ENCODE results near the gene FAIM2. TPM values are rescaled to one million over a fixed set of nuclear protein-coding genes. Genes with fewer than 3 reads are reported as not detected.

The FAIM2 gene
- total and polyA plus RNA-seq, 7 experiments from 2014 or later = 0.22 to 0.85 TPM; not detected in 5

DNA sequence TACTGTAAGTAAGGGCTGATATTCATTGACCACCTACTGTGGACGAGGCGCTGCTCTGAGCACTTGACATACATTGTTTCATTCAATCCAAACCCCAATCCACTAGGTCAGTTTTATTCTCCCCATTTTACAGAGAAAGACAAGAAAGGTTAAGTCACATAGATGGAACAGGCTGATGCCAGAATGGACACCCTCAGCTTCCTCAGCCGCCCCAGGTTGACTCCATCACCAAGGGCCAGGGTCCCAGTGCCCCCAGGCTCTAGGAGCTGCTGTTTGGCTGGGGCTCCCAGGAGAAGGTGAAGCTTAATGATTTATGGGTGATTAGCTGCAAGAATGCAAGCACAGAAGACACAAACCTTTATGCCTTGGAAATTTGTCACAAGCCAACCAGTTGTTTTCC, 46.2 kb upstream of the FAIM2 start:
- Mint-ChIP-seq H3K4me3 (no peak overlapping the region), H3K36me3 (peaks cover 0 to 1% (median 0%) of the 10 kb centered on the region in 5 donors), H3K9me3 (no peaks in the 10 kb centered on the region), H3K27ac (no peak overlapping the region), H3K4me1 (peaks cover 8 to 16% (median 14%) of the 10 kb centered on the region in 7 donors), H3K27me3 (peaks cover 16 to 30% (median 23%) of the 10 kb centered on the region in 5 donors)
- Histone ChIP-seq H3K4me3 (ENCODE audit: low read length) (no peak overlapping the region), H3K27ac (ENCODE audit: low read depth, low read length) (no peak overlapping the region), H3K9me3 (ENCODE audit: control insufficient read depth in 2 of 3, low read length in 3 of 3) (no peaks in the 10 kb centered on the region), H3K27me3 (ENCODE audit: control insufficient read depth in 2 of 2, insufficient read depth in 2 of 2, low read length in 2 of 2) (no peaks in the 10 kb centered on the region), H3K4me1 (ENCODE audit: control insufficient read depth in 2 of 2, insufficient read depth in 2 of 2, low read length in 2 of 2) (no peaks in the 10 kb centered on the region), H3K36me3 (ENCODE audit: control insufficient read depth in 2 of 3, insufficient read depth in 3 of 3, low read length in 3 of 3) (no peaks in the 10 kb centered on the region)
- POLR2A ChIA-PET = no interaction called here
- intact Hi-C loops (cut with micrococcal nuclease) = no loop called here
- no peak for ATAC-seq
- CTCF ChIA-PET = interaction anchor here (1.1 kb wide), 1 partner anchor 82 kb away, joined by 4 read pairs; no protein-coding TSS in a partner anchor
- no peak for DNase-seq

DNA sequence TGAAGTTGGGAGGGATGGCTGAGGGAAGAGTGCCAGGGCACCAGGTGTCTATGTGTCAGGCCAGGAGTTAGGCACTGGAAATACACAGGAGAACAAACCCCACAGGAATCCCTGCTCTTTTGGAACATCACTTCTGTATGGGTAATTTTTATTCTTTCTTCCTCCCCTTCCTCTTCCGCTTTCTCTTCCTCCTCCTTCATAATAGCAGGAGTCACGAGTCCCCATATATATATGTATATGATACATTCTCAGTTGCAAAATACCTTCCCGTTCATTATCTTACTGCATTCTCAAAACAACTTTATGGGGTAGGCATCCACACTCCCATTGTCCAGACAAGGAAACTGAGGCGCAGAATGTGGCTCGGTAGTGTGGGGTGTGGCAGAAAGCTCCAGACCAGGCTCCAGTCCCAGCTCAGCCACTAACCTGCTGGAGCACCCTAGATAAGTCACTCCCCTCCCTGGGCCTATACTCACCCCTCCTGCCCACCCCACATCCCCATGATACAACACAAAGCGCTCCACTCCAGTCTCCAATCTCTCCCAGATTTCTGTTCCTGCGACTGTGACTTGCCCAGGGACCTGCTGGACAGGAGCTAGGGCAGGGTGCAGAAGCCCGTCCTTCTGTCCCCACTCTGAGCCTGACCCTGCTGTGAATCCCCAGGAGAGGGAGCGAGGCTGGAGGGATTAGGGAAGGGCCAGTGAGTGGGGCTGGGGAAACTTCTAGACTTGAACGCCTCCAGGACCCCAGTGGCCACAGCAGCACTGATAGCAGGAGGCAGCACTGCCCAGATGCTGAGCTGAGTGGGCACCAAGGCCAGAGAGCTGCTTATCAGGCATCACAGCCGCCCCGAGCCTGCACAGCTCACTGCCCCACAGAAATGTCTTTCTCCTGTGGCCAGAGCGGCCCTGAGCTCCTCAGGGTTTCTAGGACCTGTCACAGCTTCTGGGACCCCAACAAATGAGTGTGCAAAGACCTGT, 45.5 kb upstream of the FAIM2 start:
- no peak for ATAC-seq
- intact Hi-C loops (cut with micrococcal nuclease) = no loop called here
- H3K27ac Mint-ChIP-seq = no peak overlapping the region
- no peaks in the 10 kb centered on the region for H3K36me3 ChIP-seq (ENCODE audit: control insufficient read depth in 2 of 3, insufficient read depth in 3 of 3, low read length in 3 of 3)
- H3K4me1 ChIP-seq (ENCODE audit: control insufficient read depth in 2 of 2, insufficient read depth in 2 of 2, low read length in 2 of 2) = no peaks in the 10 kb centered on the region
- H3K4me1 Mint-ChIP-seq = peaks cover 7 to 16% (median 15%) of the 10 kb centered on the region in 7 donors
- H3K9me3 Mint-ChIP-seq = no peaks in the 10 kb centered on the region
- H3K9me3 ChIP-seq (ENCODE audit: control insufficient read depth in 2 of 3, low read length in 3 of 3) = no peaks in the 10 kb centered on the region
- no peak overlapping the region for H3K4me3 ChIP-seq (ENCODE audit: low read length)
- H3K4me3 Mint-ChIP-seq = no peak overlapping the region
- H3K36me3 Mint-ChIP-seq = peaks cover 0 to 1% (median 0%) of the 10 kb centered on the region in 5 donors
- H3K27me3 ChIP-seq (ENCODE audit: control insufficient read depth in 2 of 2, insufficient read depth in 2 of 2, low read length in 2 of 2) = no peaks in the 10 kb centered on the region
- H3K27me3 Mint-ChIP-seq = peaks cover 9 to 23% (median 16%) of the 10 kb centered on the region in 5 donors
- no peak overlapping the region for H3K27ac ChIP-seq (ENCODE audit: low read depth, low read length)
- ChIA-PET POLR2A (no interaction called here), CTCF (interaction anchor here (0.7 to 1.1 kb wide), 2 partner anchors 81 to 1905 kb away, joined by 4 to 5 read pairs; no protein-coding TSS in a partner anchor)
- DNase-seq = no peak

GRCh38 chr12:49947593-49948226, 44.0 kb upstream of the FAIM2 start:
- H3K27ac ChIP-seq (ENCODE audit: low read depth, low read length) = no peak overlapping the region
- ChIA-PET CTCF (interaction anchor here (0.6 to 1.1 kb wide), 2 partner anchors 10 to 21 kb away, joined by 4 read pairs; no protein-coding TSS in a partner anchor), POLR2A (no interaction called here)
- peaks cover 7 to 24% (median 15%) of the 10 kb centered on the region in 7 donors for H3K4me1 Mint-ChIP-seq
- DNase-seq (no peak), ATAC-seq (no peak)
- no peaks in the 10 kb centered on the region for H3K36me3 ChIP-seq (ENCODE audit: control insufficient read depth in 2 of 3, insufficient read depth in 3 of 3, low read length in 3 of 3)
- peaks cover 0 to 16% (median 7%) of the 10 kb centered on the region in 5 donors for H3K27me3 Mint-ChIP-seq
- peaks cover 0 to 1% (median 0%) of the 10 kb centered on the region in 5 donors for H3K36me3 Mint-ChIP-seq
- intact Hi-C loops (cut with micrococcal nuclease) = no loop called here
- H3K4me3 Mint-ChIP-seq = no peak overlapping the region
- no peak overlapping the region for H3K4me3 ChIP-seq (ENCODE audit: low read length)
- H3K4me1 ChIP-seq (ENCODE audit: control insufficient read depth in 2 of 2, insufficient read depth in 2 of 2, low read length in 2 of 2) = no peaks in the 10 kb centered on the region
- no peak overlapping the region for H3K27ac Mint-ChIP-seq
- no peaks in the 10 kb centered on the region for H3K27me3 ChIP-seq (ENCODE audit: control insufficient read depth in 2 of 2, insufficient read depth in 2 of 2, low read length in 2 of 2)
- no peaks in the 10 kb centered on the region for H3K9me3 Mint-ChIP-seq
- H3K9me3 ChIP-seq (ENCODE audit: control insufficient read depth in 2 of 3, low read length in 3 of 3) = no peaks in the 10 kb centered on the region

GRCh38 chr12:49946497-49946896, 42.8 kb upstream of the FAIM2 start:
- Histone ChIP-seq H3K27ac (ENCODE audit: low read depth, low read length) (no peak overlapping the region), H3K4me1 (ENCODE audit: control insufficient read depth in 2 of 2, insufficient read depth in 2 of 2, low read length in 2 of 2) (no peaks in the 10 kb centered on the region), H3K27me3 (ENCODE audit: control insufficient read depth in 2 of 2, insufficient read depth in 2 of 2, low read length in 2 of 2) (no peaks in the 10 kb centered on the region), H3K36me3 (ENCODE audit: control insufficient read depth in 2 of 3, insufficient read depth in 3 of 3, low read length in 3 of 3) (no peaks in the 10 kb centered on the region), H3K4me3 (ENCODE audit: low read length) (no peak overlapping the region), H3K9me3 (ENCODE audit: control insufficient read depth in 2 of 3, low read length in 3 of 3) (no peaks in the 10 kb centered on the region)
- H3K36me3 Mint-ChIP-seq = peaks cover 0 to 1% (median 0%) of the 10 kb centered on the region in 5 donors
- no peak for ATAC-seq
- H3K4me3 Mint-ChIP-seq = peak overlapping the region in 1 of 10 donors; percentile 92
- intact Hi-C loops (cut with micrococcal nuclease) = no loop called here
- DNase-seq = no peak
- CTCF ChIA-PET = interaction anchor here (0.6 to 2.1 kb wide), 4 partner anchors 8 to 19 kb away, joined by 3 to 21 read pairs (median 3); no protein-coding TSS in a partner anchor
- H3K4me1 Mint-ChIP-seq = peaks cover 6 to 27% (median 15%) of the 10 kb centered on the region in 7 donors
- POLR2A ChIA-PET = no interaction called here
- peak overlapping the region in 3 of 9 donors; percentile 4 to 77 (median 72) for H3K27ac Mint-ChIP-seq
- peaks cover 0 to 10% (median 7%) of the 10 kb centered on the region in 5 donors for H3K27me3 Mint-ChIP-seq
- H3K9me3 Mint-ChIP-seq = no peaks in the 10 kb centered on the region

GRCh38 chr12:49946086-49946485, 42.4 kb upstream of the FAIM2 start:
- Mint-ChIP-seq H3K4me3 (peak overlapping the region in 8 of 10 donors; percentile 77 to 93 (median 88)), H3K36me3 (peaks cover 0 to 1% (median 0%) of the 10 kb centered on the region in 5 donors), H3K27me3 (peaks cover 0 to 10% (median 7%) of the 10 kb centered on the region in 5 donors), H3K4me1 (peaks cover 6 to 27% (median 15%) of the 10 kb centered on the region in 7 donors), H3K9me3 (no peaks in the 10 kb centered on the region), H3K27ac (peak overlapping the region in 7 of 9 donors; percentile 4 to 93 (median 69))
- ATAC-seq (no peak), DNase-seq (peak in 1 of 9 donors; percentile 6)
- no peaks in the 10 kb centered on the region for H3K36me3 ChIP-seq (ENCODE audit: control insufficient read depth in 2 of 3, insufficient read depth in 3 of 3, low read length in 3 of 3)
- no peak overlapping the region for H3K27ac ChIP-seq (ENCODE audit: low read depth, low read length)
- POLR2A ChIA-PET = no interaction called here
- H3K9me3 ChIP-seq (ENCODE audit: control insufficient read depth in 2 of 3, low read length in 3 of 3) = no peaks in the 10 kb centered on the region
- intact Hi-C loops (cut with micrococcal nuclease) = no loop called here
- no peak overlapping the region for H3K4me3 ChIP-seq (ENCODE audit: low read length)
- CTCF ChIA-PET = interaction anchor here (0.6 to 2.1 kb wide), 9 partner anchors 8 to 91 kb away, joined by 3 to 21 read pairs (median 3); no protein-coding TSS in a partner anchor
- H3K27me3 ChIP-seq (ENCODE audit: control insufficient read depth in 2 of 2, insufficient read depth in 2 of 2, low read length in 2 of 2) = no peaks in the 10 kb centered on the region
- H3K4me1 ChIP-seq (ENCODE audit: control insufficient read depth in 2 of 2, insufficient read depth in 2 of 2, low read length in 2 of 2) = no peaks in the 10 kb centered on the region

- ChIA-PET CTCF (interaction anchor here (0.7 to 2.1 kb wide), 11 partner anchors 9 to 179 kb away, joined by 3 to 21 read pairs (median 3); no protein-coding TSS in a partner anchor), POLR2A (interaction anchor here (0.6 kb wide), 2 partner anchors 12 to 1605 kb away, joined by 3 read pairs; no protein-coding TSS in a partner anchor)
- DNase-seq = peak; percentile 41 to 86 (median 62)
- Histone ChIP-seq H3K4me1 (ENCODE audit: control insufficient read depth in 2 of 2, insufficient read depth in 2 of 2, low read length in 2 of 2) (no peaks in the 10 kb centered on the region), H3K4me3 (ENCODE audit: low read length) (peak overlapping the region; percentile 24), H3K36me3 (ENCODE audit: control insufficient read depth in 2 of 3, insufficient read depth in 3 of 3, low read length in 3 of 3) (no peaks in the 10 kb centered on the region), H3K27me3 (ENCODE audit: control insufficient read depth in 2 of 2, insufficient read depth in 2 of 2, low read length in 2 of 2) (no peaks in the 10 kb centered on the region), H3K9me3 (ENCODE audit: control insufficient read depth in 2 of 3, low read length in 3 of 3) (no peaks in the 10 kb centered on the region), H3K27ac (ENCODE audit: low read depth, low read length) (no peak overlapping the region)
- peak; percentile 97 for ATAC-seq
- H3K36me3 Mint-ChIP-seq = peaks cover 0 to 1% (median 0%) of the 10 kb centered on the region in 5 donors
- intact Hi-C loops (cut with micrococcal nuclease) = loop anchor here in 1 of 2 donors (2.0 kb wide), 1 partner anchor 79 kb away; no protein-coding TSS in a partner anchor
- H3K27me3 Mint-ChIP-seq = peaks cover 0 to 10% (median 7%) of the 10 kb centered on the region in 5 donors
- H3K27ac Mint-ChIP-seq = peak overlapping the region; percentile 4 to 93 (median 72)
- peak overlapping the region; percentile 77 to 94 (median 88) for H3K4me3 Mint-ChIP-seq
- no peaks in the 10 kb centered on the region for H3K9me3 Mint-ChIP-seq
- peaks cover 6 to 27% (median 15%) of the 10 kb centered on the region in 7 donors for H3K4me1 Mint-ChIP-seq
Observed at GRCh38 chr12:49945394-49946080, 41.8 kb upstream of the FAIM2 start.
